Stomach (tissue), 9 donors: ENCODE measurements around the gene FN3K. TPM values are rescaled to one million over a fixed set of nuclear protein-coding genes. Genes with fewer than 3 reads are reported as not detected.

ENCODE experiments used
- DNase-seq, 2 donors: peaks; one replicate each; pipeline versions ENCODE4 v3.0.0 to v3.0.0-alpha.2; 2013 to 2019
- H3K27ac ChIP-seq, 5 donors: fragments of 200-600 bp in 4 of 5; sonication (generic) in 4 of 5; one replicate each; pipeline ENCODE4 v1.5.1; 2013 to 2019; ENCODE audit warnings: mild to moderate bottlenecking in 1 of 5, moderate library complexity in 1 of 5
- H3K27me3 ChIP-seq, 3 donors: fragments of 200-600 bp; sonication (generic); one replicate each; pipeline ENCODE4 v1.5.1; 2017 to 2019; ENCODE audit warnings: mixed run types in 1 of 3
- H3K36me3 ChIP-seq, 4 donors: fragments of 200-600 bp; sonication (generic); 1 replicate in 3 of 4; 2 replicates in 1 of 4; pipeline ENCODE4 v1.5.1; 2016 to 2019
- H3K4me1 ChIP-seq, 4 donors: fragments of 200-600 bp; sonication (generic); one replicate each; pipeline ENCODE4 v1.5.1; 2016 to 2019
- H3K4me3 ChIP-seq, 4 donors: fragments of 200-600 bp; sonication (generic) in 3 of 4; one replicate each; pipeline ENCODE4 v1.5.1; 2016 to 2019; ENCODE audit warnings: mild to moderate bottlenecking in 1 of 4
- H3K9me3 ChIP-seq, 4 donors: fragments of 200-600 bp; sonication (generic); one replicate each; pipeline ENCODE4 v1.5.1; 2016 to 2019
- EP300 ChIP-seq: sonication (generic); formaldehyde crosslinking; IDR thresholded peaks from one replicate; pipeline ENCODE4 v1.6.1; 2017; ENCODE audit warnings: antibody characterized with exemption
- POLR2A ChIP-seq, 4 donors: fragments of 450-650 bp; IDR thresholded peaks; one replicate each; pipeline ENCODE4 v1.6.1; 2016; ENCODE audit warnings: antibody characterized with exemption in 4 of 4, control low read depth in 2 of 4, mild to moderate bottlenecking in 1 of 4, moderate library complexity in 1 of 4
- POLR2AphosphoS5 ChIP-seq, 3 donors: sonication (generic); formaldehyde crosslinking; IDR thresholded peaks; one replicate each; pipeline ENCODE4 v1.6.1; 2016; ENCODE audit warnings: antibody characterized with exemption in 3 of 3
- WGBS, 5 donors: extraction: QIAGEN DNeasy Blood & Tissue Kit in 3 of 5; methylation state at CpG; one replicate each; pipeline versions ENCODE4 v1.1.5 to v1.1.7; 2013 to 2018; 5-methylcytosine and 5-hydroxymethylcytosine counted together
- intact Hi-C: fragments of 100-400 bp; cut with DNase I; formaldehyde crosslinking; loops from one replicate; pipeline ENCODE4 v1.15.1; 2023; ENCODE audit warnings: low total_unique reads
- polyA plus RNA-seq, 3 donors: library from polyadenylated mRNA; stranded (reverse); fragments of 200-250 nt; gene quantifications; one replicate each; pipeline ENCODE4 v1.2.3, GENCODE V29; 2013
- total RNA-seq, 5 donors: library from RNA; depleted of rRNA; stranded (reverse); fragments of >200 nt; gene quantifications; one replicate each; pipeline versions ENCODE4 v1.1.0 to v1.2.3, GENCODE V29; 2014 to 2016
- TF ChIP-seq, protein P1 (sequence below), 7 experiments: fragments of 450-650 bp in 4 of 7; fragments of 200-600 bp in 3 of 7; sonication (generic) in 3 of 7; IDR thresholded peaks; one replicate each; pipeline ENCODE4 v1.5.1; 2016 to 2019; ENCODE audit warnings: antibody characterized with exemption in 7 of 7, control low read depth in 2 of 7, mild to moderate bottlenecking in 1 of 7
- donor health status: healthy with polysubstance abuse.
- donor health status: Bipolar disorder and iron deficiency.
- donor health status: healthy.

The FN3K gene
- total and polyA plus RNA-seq, 8 donors: 13.0 to 59.5 (median 16.4) TPM

DNA sequence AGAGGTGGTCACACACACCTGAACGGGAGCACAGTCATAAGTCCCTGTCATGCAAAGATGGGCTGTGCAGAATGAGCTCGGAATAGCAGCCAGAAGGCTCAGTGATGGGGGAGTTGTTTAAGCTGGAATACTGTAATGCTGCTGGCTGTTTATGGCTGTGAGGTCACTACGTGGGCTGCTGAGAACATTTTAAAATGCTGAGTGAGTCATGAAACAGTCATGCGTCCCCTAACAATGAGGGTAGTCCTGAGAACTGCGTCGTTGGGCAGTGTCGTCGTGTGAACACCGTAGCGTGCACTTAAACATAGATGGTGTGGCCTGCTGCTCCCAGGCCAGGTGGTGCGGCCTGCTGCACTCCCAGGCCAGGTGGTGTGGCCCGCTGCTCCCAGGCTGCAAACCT, 56.1 kb downstream of the FN3K start:
- Histone ChIP-seq H3K36me3 (peaks cover 0 to 27% (median 20%) of the 10 kb centered on the region in 4 donors), H3K27me3 (no peaks in the 10 kb centered on the region), H3K4me1 (peaks cover 0 to 23% (median 7%) of the 10 kb centered on the region in 4 donors), H3K9me3 (no peaks in the 10 kb centered on the region), H3K4me3 (no peak overlapping the region), H3K27ac (no peak overlapping the region)
- 67 to 91% (median 89%) methylated on average over 12 of the region's 12 CpGs for WGBS, 5 donors
- intact Hi-C loops: no loop called here
- TF ChIP-seq EP300 (no peak), POLR2A (IDR thresholded peaks at IDR 0.05) (no peak), POLR2AphosphoS5 (IDR thresholded peaks at IDR 0.05) (no peak)
- TF ChIP-seq, protein P1, sequence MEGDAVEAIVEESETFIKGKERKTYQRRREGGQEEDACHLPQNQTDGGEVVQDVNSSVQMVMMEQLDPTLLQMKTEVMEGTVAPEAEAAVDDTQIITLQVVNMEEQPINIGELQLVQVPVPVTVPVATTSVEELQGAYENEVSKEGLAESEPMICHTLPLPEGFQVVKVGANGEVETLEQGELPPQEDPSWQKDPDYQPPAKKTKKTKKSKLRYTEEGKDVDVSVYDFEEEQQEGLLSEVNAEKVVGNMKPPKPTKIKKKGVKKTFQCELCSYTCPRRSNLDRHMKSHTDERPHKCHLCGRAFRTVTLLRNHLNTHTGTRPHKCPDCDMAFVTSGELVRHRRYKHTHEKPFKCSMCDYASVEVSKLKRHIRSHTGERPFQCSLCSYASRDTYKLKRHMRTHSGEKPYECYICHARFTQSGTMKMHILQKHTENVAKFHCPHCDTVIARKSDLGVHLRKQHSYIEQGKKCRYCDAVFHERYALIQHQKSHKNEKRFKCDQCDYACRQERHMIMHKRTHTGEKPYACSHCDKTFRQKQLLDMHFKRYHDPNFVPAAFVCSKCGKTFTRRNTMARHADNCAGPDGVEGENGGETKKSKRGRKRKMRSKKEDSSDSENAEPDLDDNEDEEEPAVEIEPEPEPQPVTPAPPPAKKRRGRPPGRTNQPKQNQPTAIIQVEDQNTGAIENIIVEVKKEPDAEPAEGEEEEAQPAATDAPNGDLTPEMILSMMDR (IDR thresholded peaks at IDR 0.05): no peak
- DNase-seq: no peak

DNA sequence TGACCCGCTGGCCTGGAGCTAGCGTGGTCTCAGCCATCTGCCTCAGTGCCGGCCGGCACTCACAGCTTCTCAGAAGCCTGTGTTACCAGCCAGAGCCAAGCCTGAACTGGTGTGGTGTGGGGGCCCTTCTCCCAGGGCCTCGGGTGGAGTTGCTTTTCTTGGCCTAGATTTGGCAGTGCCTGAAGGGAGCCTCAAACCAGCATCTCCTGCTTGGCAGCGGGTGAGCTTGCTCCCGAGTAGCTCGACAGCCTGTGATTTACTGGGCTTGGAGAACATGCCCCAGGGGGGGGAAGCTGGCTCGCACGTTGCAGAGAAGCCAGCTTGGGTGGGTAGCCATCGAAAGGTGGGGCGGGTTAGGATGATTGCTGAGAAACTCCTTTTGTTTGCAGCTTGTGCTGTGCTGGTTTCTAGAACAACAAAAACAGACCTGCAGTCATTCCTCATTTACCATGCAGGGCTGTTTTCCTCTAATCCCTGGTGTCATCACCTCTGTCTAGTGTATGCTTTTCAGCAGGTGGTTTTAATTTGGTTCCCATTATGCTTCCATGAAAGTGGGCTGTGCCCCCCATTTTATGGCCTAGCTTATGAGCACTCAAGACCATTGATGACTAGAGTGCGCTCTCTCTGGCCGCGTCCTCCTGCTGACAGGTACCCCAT, 58.7 kb downstream of the FN3K start:
- Histone ChIP-seq H3K4me1 (peaks cover 0 to 23% (median 7%) of the 10 kb centered on the region in 4 donors), H3K36me3 (peaks cover 0 to 35% (median 30%) of the 10 kb centered on the region in 4 donors), H3K9me3 (no peaks in the 10 kb centered on the region), H3K4me3 (no peak overlapping the region), H3K27ac (peak overlapping the region in 2 of 5 donors; percentile 36 to 72), H3K27me3 (no peaks in the 10 kb centered on the region)
- TF ChIP-seq, protein P1 (IDR thresholded peaks at IDR 0.05): no peak
- TF ChIP-seq POLR2A (IDR thresholded peaks at IDR 0.05): no peak
- no peak for TF ChIP-seq EP300
- TF ChIP-seq POLR2AphosphoS5 (IDR thresholded peaks at IDR 0.05): no peak
- 82 to 90% (median 85%) methylated on average over 9 to 15 of the region's 15 CpGs for WGBS, 5 donors
- DNase-seq: no peak
- intact Hi-C loops: no loop called here

DNA sequence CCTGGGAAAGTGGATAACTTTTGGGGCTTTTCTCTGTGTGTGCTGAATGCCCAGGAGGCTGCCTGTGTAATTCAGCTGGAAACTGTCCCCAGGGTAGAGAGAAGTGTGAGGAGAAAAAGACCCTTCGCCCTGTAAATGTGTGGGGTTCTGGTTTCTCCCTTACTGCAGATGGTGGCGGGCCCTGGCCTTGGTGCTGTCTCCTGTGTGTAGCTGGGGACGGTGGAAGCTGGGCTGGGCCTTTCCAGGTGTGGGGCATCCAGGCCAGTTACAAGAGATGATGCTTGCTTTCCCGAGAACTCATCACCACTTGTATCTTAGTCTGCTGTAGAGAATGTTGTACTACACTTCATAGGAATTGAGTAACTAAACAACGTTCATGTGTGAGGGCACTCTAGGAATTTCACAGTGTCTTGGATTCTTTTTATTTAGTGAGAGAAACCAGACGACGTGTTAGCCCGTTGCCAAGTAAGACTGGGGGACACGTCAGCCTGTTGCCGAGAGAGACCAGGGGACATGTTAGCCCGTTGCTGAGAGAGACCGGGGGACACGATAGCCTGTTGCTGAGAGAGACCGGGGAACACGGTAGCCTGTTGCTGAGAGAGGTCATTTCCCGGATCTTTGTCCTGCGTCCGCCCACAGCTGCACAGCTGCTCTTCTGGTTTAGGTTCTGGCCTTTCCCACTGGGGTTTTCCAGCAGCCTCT, 59.5 kb downstream of the FN3K start:
- intact Hi-C loops: no loop called here
- Histone ChIP-seq H3K4me3 (no peak overlapping the region), H3K27ac (peak overlapping the region in 4 of 5 donors; percentile 36 to 72 (median 56)), H3K27me3 (no peaks in the 10 kb centered on the region), H3K36me3 (peaks cover 0 to 39% (median 35%) of the 10 kb centered on the region in 4 donors), H3K4me1 (peaks cover 0 to 23% (median 7%) of the 10 kb centered on the region in 4 donors), H3K9me3 (no peaks in the 10 kb centered on the region)
- peak in 1 of 2 donors; percentile 67 for DNase-seq
- 73 to 89% (median 84%) methylated on average over 18 of the region's 18 CpGs for WGBS, 5 donors
- TF ChIP-seq POLR2AphosphoS5 (IDR thresholded peaks at IDR 0.05): peak in 1 of 3 donors; percentile 45
- TF ChIP-seq, protein P1 (IDR thresholded peaks at IDR 0.05): no peak
- TF ChIP-seq EP300: no peak

DNA sequence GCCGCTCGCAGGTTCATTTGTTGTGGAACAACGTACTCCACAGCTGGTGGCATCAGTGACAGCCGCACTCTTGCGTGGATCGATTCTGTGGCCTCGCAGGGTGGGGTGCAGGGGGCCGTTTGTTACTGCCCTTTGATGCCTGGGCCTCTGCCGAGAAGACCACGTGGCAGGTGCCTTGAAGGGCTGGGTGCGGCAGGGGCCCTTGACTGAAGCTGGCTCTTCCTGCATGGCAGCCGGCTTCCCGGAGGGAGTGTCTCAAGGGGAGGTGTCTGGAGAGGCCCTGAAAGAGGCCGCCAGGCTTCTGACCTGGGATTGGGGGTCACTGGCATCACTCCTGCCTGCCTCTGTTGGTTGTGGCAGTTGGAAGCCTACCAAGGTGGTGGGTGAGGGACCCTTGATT, 60.2 kb downstream of the FN3K start:
- WGBS, 5 donors: 83 to 92% (median 88%) methylated on average over 11 to 14 of the region's 14 CpGs
- TF ChIP-seq, protein P1 (IDR thresholded peaks at IDR 0.05): no peak
- TF ChIP-seq POLR2AphosphoS5 (IDR thresholded peaks at IDR 0.05): no peak
- TF ChIP-seq POLR2A (IDR thresholded peaks at IDR 0.05): no peak
- H3K27ac ChIP-seq: peak overlapping the region; percentile 7 to 72 (median 55)
- H3K4me1 ChIP-seq: peaks cover 0 to 23% (median 7%) of the 10 kb centered on the region in 4 donors
- H3K27me3 ChIP-seq: no peaks in the 10 kb centered on the region
- no peak overlapping the region for H3K4me3 ChIP-seq
- no peaks in the 10 kb centered on the region for H3K9me3 ChIP-seq
- H3K36me3 ChIP-seq: peaks cover 5 to 39% (median 38%) of the 10 kb centered on the region in 4 donors
- no peak for DNase-seq
- intact Hi-C loops: no loop called here
